Prostate gland (tissue), 2 donors: ENCODE measurements around the gene CDK14. TPM values are rescaled to one million over a fixed set of nuclear protein-coding genes. Genes with fewer than 3 reads are reported as not detected.

Experiments used
- DNase-seq: peaks from one replicate; pipeline ENCODE4 v3.0.0-alpha.2; 2019; ENCODE audit warnings: low spot score
- H3K27ac ChIP-seq, 2 donors: fragments of 200-600 bp; sonication (generic); 2 replicates each; pipeline ENCODE4 v1.5.1; 2017 to 2019
- H3K27me3 ChIP-seq: fragments of 200-600 bp; sonication (generic); replicated peaks from 2 replicates; pipeline ENCODE4 v1.5.1; 2019; ENCODE audit not compliant: insufficient read depth
- H3K36me3 ChIP-seq, 2 donors: fragments of 200-600 bp; sonication (generic); 1 replicate in 1 of 2; 2 replicates in 1 of 2; pipeline versions ENCODE4 v1.5.1 to v1.8.1; 2017 to 2019
- H3K4me1 ChIP-seq: fragments of 200-600 bp; sonication (generic); replicated peaks from 2 replicates; pipeline ENCODE4 v1.5.1; 2019
- H3K4me3 ChIP-seq, 2 donors: fragments of 200-600 bp; sonication (generic); 2 replicates each; pipeline ENCODE4 v1.5.1; 2017 to 2019
- H3K9me3 ChIP-seq: fragments of 200-600 bp; sonication (generic); 2 replicates; pipeline ENCODE4 v1.5.1; 2017
- CTCF ChIP-seq, 4 experiments: fragments of 200-600 bp in 2 of 4; fragments of 450-650 bp in 2 of 4; sonication (generic) in 2 of 4; IDR thresholded peaks; 1 replicate in 3 of 4; 2 replicates in 1 of 4; pipeline ENCODE4 v1.5.1; 2016 to 2019; ENCODE audit warnings: antibody characterized with exemption in 4 of 4, mild to moderate bottlenecking in 2 of 4, moderate library complexity in 2 of 4
- POLR2A ChIP-seq: fragments of 450-650 bp; IDR thresholded peaks from one replicate; pipeline ENCODE4 v1.6.1; 2016; ENCODE audit warnings: antibody characterized with exemption, mild to moderate bottlenecking
- POLR2AphosphoS5 ChIP-seq: sonication (generic); formaldehyde crosslinking; IDR thresholded peaks from one replicate; pipeline ENCODE4 v1.6.1; 2017; ENCODE audit warnings: antibody characterized with exemption
- WGBS: methylation state at CpG from one replicate; pipeline ENCODE4 v1.1.5; 2018; 5-methylcytosine and 5-hydroxymethylcytosine counted together
- intact Hi-C: fragments of 100-400 bp; cut with DNase I; formaldehyde crosslinking; loops from one replicate; pipeline ENCODE4 v1.14.2; 2022
- total RNA-seq, 2 donors: library from RNA; depleted of rRNA; stranded (reverse); fragments of >200 nt; gene quantifications; one replicate each; pipeline ENCODE4 v1.1.0, GENCODE V29; 2016

Gene CDK14
- total RNA-seq, 2 donors from 2014 or later: 13.7 to 20.7 TPM

DNA sequence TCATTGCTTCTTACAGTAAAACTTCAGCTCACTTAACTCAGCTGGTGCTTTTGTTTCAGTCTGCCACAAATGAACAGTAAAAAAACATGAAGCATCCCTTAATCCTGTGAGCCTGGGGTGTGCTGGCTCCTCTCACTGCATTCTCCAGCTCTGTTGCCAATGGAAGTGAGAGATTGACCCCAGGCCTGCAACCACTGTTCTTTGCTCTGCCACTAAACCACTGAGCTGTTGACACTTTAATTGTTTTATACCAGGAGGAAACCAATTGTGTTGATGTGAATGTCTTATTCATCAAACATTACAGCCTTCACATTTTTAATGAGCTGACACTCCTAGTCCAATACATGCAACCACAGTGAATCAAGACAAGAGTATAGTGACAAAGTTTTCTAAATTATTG lies 598.7 kb downstream of the CDK14 start:
- intact Hi-C loops: no loop called here
- Histone ChIP-seq H3K27ac (no peak overlapping the region), H3K4me3 (no peak overlapping the region), H3K27me3 (no peaks in the 10 kb centered on the region), H3K36me3 (no peaks in the 10 kb centered on the region), H3K4me1 (no peaks in the 10 kb centered on the region), H3K9me3 (no peaks in the 10 kb centered on the region)
- TF ChIP-seq POLR2AphosphoS5 (no peak), POLR2A (no peak), CTCF (IDR thresholded peaks at IDR 0.05) (no peak)
- DNase-seq: no peak

- H3K9me3 ChIP-seq: no peaks in the 10 kb centered on the region
- no peak for DNase-seq
- intact Hi-C loops: no loop called here
- WGBS: 62% methylated on average over 2 of the region's 2 CpGs
- H3K27me3 ChIP-seq: no peaks in the 10 kb centered on the region
- H3K4me1 ChIP-seq: no peaks in the 10 kb centered on the region
- TF ChIP-seq CTCF (IDR thresholded peaks at IDR 0.05) (no peak), POLR2A (no peak), POLR2AphosphoS5 (no peak)
- no peaks in the 10 kb centered on the region for H3K36me3 ChIP-seq
- H3K4me3 ChIP-seq: no peak overlapping the region
- no peak overlapping the region for H3K27ac ChIP-seq
Observed at GRCh38 chr7:91196058-91196457, 599.9 kb downstream of the CDK14 start.

GRCh38 chr7:91198371-91198770 lies 602.2 kb downstream of the CDK14 start:
- DNase-seq: no peak
- WGBS: 80% methylated on average over 3 of the region's 3 CpGs
- no peaks in the 10 kb centered on the region for H3K27me3 ChIP-seq
- no peaks in the 10 kb centered on the region for H3K9me3 ChIP-seq
- H3K36me3 ChIP-seq: no peaks in the 10 kb centered on the region
- no peak overlapping the region for H3K4me3 ChIP-seq
- TF ChIP-seq POLR2A (no peak), POLR2AphosphoS5 (no peak), CTCF (IDR thresholded peaks at IDR 0.05) (no peak)
- no peak overlapping the region for H3K27ac ChIP-seq
- intact Hi-C loops: no loop called here
- no peaks in the 10 kb centered on the region for H3K4me1 ChIP-seq

DNA sequence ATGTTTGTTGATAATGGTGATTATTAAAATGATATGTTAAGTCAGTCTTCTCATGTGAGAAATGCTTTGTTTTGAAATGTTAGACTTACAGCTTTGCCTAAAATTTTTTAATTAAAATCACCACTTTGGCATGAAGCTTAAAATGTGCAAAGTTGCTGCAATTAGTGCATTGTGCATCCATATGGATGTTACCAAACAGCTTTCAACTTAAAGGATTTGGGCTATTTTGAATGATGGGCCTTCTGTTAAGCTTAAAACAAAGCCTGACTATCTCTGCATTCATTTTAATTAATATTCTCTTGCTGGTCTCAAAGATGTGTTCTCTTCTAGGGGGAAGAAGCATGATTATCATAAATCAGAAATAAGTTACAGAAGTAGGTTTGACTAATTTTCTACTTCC lies 603.5 kb downstream of the CDK14 start:
- Histone ChIP-seq H3K27ac (no peak overlapping the region), H3K27me3 (no peaks in the 10 kb centered on the region), H3K36me3 (no peaks in the 10 kb centered on the region), H3K4me3 (no peak overlapping the region), H3K9me3 (no peaks in the 10 kb centered on the region), H3K4me1 (no peaks in the 10 kb centered on the region)
- DNase-seq: no peak
- intact Hi-C loops: no loop called here
- TF ChIP-seq POLR2A (no peak), POLR2AphosphoS5 (no peak), CTCF (IDR thresholded peaks at IDR 0.05) (no peak)

- H3K4me3 ChIP-seq: no peak overlapping the region
- intact Hi-C loops: no loop called here
Observed at GRCh38 chr7:91201442-91202113, 605.5 kb downstream of the CDK14 start.

More at GRCh38 chr7:91201442-91202113, 605.5 kb downstream of the CDK14 start:
- TF ChIP-seq POLR2AphosphoS5: no peak
- no peak for TF ChIP-seq POLR2A
- no peak for TF ChIP-seq CTCF (IDR thresholded peaks at IDR 0.05)
- no peaks in the 10 kb centered on the region for H3K36me3 ChIP-seq
- no peaks in the 10 kb centered on the region for H3K4me1 ChIP-seq
- H3K9me3 ChIP-seq: no peaks in the 10 kb centered on the region
- no peak overlapping the region for H3K27ac ChIP-seq
- WGBS: 88% methylated on average over 9 of the region's 9 CpGs
- H3K27me3 ChIP-seq: no peaks in the 10 kb centered on the region
- no peak for DNase-seq
